DOHH2 (cell line): ENCODE data around the gene BCL11B.

Experiments used
- H3F3A ChIP-seq: fragments of 200-600 bp; sonication (generic), shearing (Covaris generic); 2 replicates; pipeline ENCODE4 v1.6.0; 2016; ENCODE audit warnings: antibody characterized with exemption, mild to moderate bottlenecking; ENCODE audit not compliant: control insufficient read depth, insufficient read depth
- H3K27ac ChIP-seq: fragments of 200-600 bp; sonication (generic); 2 replicates; pipeline ENCODE4 v1.5.1; 2014; ENCODE audit warnings: low read depth, mild to moderate bottlenecking, low read length, moderate library complexity
- H3K27me3 ChIP-seq: fragments of 200-600 bp; sonication (generic); 2 replicates; pipeline ENCODE4 v1.6.1; 2014; ENCODE audit warnings: mild to moderate bottlenecking, low read length, mixed read lengths; ENCODE audit not compliant: control insufficient read depth
- H3K36me3 ChIP-seq: fragments of 200-600 bp; sonication (generic); 2 replicates; pipeline ENCODE4 v1.6.1; 2014; ENCODE audit warnings: mild to moderate bottlenecking, low read length, moderate library complexity, mixed read lengths; ENCODE audit not compliant: control insufficient read depth
- H3K4me1 ChIP-seq: fragments of 200-600 bp; sonication (generic); 2 replicates; pipeline ENCODE4 v1.6.1; 2014; ENCODE audit warnings: mild to moderate bottlenecking, low read length, mixed read lengths; ENCODE audit not compliant: control insufficient read depth
- H3K4me2 ChIP-seq: fragments of 200-600 bp; sonication (generic); 2 replicates; pipeline ENCODE4 v1.6.0; 2014; ENCODE audit warnings: mild to moderate bottlenecking, low read length, moderate library complexity
- H3K4me3 ChIP-seq: fragments of 200-600 bp; sonication (generic); 2 replicates; pipeline ENCODE4 v1.5.1; 2014; ENCODE audit warnings: mild to moderate bottlenecking, low read length, mixed read lengths
- H3K79me2 ChIP-seq: fragments of 200-600 bp; sonication (generic); 2 replicates; pipeline ENCODE4 v1.6.1; 2014; ENCODE audit warnings: mild to moderate bottlenecking, low read length, mixed read lengths; ENCODE audit not compliant: control insufficient read depth
- H3K9me2 ChIP-seq: fragments of 200-600 bp; sonication (generic); replicated peaks from 2 replicates; pipeline ENCODE4 v1.6.1; 2014; ENCODE audit warnings: mild to moderate bottlenecking, low read length, mixed read lengths; ENCODE audit not compliant: control insufficient read depth
- H3K9me3 ChIP-seq: fragments of 200-600 bp; sonication (generic); 2 replicates; pipeline ENCODE4 v1.6.1; 2014; ENCODE audit warnings: antibody characterized with exemption, low read length, mixed read lengths; ENCODE audit not compliant: control insufficient read depth, insufficient read depth
- H4K20me1 ChIP-seq: fragments of 200-600 bp; sonication (generic); 2 replicates; pipeline ENCODE4 v1.6.0; 2014; ENCODE audit warnings: low read depth, mild to moderate bottlenecking, antibody characterized with exemption, low read length, moderate library complexity; ENCODE audit not compliant: control insufficient read depth, insufficient read depth
- EZH2phosphoT487 ChIP-seq: fragments of 200-600 bp; sonication (generic); IDR thresholded peaks from 2 replicates; pipeline ENCODE4 v1.6.1; 2017; ENCODE audit warnings: borderline replicate concordance, mild to moderate bottlenecking, antibody characterized with exemption, low read length, moderate library complexity, mixed read lengths
- TF ChIP-seq, protein P1 (sequence below): fragments of 200-600 bp; sonication (generic); IDR thresholded peaks from one replicate; pipeline ENCODE4 v1.5.1; 2014; ENCODE audit warnings: antibody characterized with exemption, mild to moderate bottlenecking, low read depth, low read length; ENCODE audit not compliant: poor library complexity, severe bottlenecking

Gene BCL11B

DNA sequence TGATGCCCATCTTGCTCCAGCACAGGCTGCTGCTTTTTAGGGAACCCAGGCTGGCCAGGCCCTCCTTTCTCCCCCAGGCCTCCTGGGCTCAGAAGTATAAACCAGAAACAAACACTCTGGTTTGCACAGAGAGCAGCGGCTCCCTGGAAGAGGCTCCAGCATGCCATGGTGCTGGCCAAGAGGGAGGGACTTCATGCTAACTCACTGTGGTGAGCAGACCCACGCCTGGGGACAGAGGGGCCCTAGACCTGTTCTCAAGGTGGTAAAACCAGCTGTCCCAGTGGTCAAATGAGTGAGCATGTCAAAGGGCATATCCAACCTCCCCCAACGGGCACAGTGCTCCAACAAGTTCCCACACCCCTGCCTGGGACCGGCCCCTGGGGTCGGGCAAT, 15.5 kb downstream of the BCL11B start:
- Histone ChIP-seq H3K9me2 (no peaks in the 10 kb centered on the region), H3K27me3 (no peaks in the 10 kb centered on the region), H3F3A (no peaks in the 10 kb centered on the region), H3K4me1 (no peaks in the 10 kb centered on the region), H4K20me1 (no peaks in the 10 kb centered on the region), H3K36me3 (no peaks in the 10 kb centered on the region), H3K4me3 (no peak overlapping the region), H3K27ac (no peak overlapping the region), H3K79me2 (no peaks in the 10 kb centered on the region), H3K4me2 (no peak overlapping the region), H3K9me3 (no peaks in the 10 kb centered on the region)
- TF ChIP-seq, protein P1, sequence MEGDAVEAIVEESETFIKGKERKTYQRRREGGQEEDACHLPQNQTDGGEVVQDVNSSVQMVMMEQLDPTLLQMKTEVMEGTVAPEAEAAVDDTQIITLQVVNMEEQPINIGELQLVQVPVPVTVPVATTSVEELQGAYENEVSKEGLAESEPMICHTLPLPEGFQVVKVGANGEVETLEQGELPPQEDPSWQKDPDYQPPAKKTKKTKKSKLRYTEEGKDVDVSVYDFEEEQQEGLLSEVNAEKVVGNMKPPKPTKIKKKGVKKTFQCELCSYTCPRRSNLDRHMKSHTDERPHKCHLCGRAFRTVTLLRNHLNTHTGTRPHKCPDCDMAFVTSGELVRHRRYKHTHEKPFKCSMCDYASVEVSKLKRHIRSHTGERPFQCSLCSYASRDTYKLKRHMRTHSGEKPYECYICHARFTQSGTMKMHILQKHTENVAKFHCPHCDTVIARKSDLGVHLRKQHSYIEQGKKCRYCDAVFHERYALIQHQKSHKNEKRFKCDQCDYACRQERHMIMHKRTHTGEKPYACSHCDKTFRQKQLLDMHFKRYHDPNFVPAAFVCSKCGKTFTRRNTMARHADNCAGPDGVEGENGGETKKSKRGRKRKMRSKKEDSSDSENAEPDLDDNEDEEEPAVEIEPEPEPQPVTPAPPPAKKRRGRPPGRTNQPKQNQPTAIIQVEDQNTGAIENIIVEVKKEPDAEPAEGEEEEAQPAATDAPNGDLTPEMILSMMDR, result no peak
- no peak for TF ChIP-seq EZH2phosphoT487

DNA sequence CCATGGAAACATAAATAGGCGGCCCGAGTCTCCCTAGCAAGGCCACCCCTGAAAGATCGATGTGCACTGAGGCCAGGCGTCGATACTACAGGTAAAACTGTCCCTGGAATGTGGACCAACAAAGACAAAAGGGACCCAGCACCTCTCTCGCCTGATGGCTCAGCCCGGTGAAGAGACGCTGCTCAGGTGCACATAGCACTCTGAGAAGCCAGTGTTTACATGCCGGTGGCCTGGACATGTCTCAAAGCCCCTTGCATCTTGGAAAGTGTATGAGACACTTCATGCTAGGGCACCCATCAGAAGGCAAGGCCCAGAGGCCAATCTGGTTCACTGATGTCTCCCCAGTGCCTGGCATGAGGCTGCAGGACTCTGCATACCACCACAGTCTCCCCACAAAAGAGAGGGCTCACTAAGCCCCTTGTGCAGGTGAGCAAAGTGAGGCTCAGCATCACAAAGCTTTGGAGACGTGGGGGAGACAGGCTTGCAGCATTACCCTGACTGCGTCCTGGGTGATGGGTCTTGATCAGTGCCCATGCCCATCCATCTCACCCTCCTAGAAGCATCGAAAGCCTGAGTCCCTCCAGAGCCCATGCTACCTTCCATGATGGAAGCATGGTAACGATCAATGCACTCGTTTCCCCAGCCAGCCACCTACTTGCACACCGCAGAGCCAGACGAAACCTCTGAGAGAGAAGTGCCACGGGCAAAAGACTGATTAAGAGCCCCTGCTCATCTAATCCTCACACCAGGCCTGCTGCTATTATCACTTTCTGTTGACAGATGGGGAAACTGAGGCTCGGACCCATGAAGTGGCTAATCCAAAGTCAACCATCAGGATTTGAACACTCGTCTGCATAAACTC, 16.1 kb downstream of the BCL11B start:
- Histone ChIP-seq H3K4me2 (no peak overlapping the region), H3K79me2 (no peaks in the 10 kb centered on the region), H4K20me1 (no peaks in the 10 kb centered on the region), H3K27me3 (no peaks in the 10 kb centered on the region), H3K9me3 (no peaks in the 10 kb centered on the region), H3K4me3 (no peak overlapping the region), H3K27ac (no peak overlapping the region), H3F3A (no peaks in the 10 kb centered on the region), H3K36me3 (no peaks in the 10 kb centered on the region), H3K9me2 (no peaks in the 10 kb centered on the region), H3K4me1 (no peaks in the 10 kb centered on the region)
- no peak for TF ChIP-seq EZH2phosphoT487
- TF ChIP-seq, protein P1, result no peak

DNA sequence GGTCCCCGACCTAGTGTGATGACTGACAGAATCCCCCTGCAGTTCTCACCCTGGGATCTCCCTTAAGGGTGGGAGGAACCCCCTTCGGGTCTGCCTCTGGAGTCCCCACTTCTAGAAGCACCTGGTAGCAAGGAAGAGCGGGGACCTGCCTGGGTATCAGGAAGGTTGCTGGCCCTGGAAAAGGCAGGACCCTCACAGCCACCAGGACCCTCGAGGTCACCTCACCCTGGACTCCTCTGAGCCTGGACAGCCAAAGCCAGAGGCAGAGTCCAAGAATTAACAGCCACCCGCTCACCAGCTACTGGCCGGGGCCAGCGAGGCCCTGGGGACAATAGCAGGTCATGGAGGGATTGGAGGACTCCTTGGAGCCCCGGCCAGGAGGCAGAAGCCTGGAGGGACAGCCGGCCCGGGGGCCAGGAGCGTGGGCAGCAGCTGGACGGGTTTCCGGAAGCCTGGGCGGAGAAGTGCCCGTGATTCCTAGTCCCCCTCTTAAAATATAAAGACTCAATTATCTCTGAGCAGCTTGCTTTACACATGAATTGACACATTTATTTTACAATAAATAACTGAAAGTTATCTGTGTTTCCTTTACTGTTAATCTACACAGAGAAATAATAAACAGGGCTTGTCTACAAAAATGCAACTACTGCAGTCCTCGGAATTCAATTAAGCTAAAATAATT, 17.5 kb downstream of the BCL11B start:
- no peaks in the 10 kb centered on the region for H3K9me3 ChIP-seq
- H3K4me2 ChIP-seq, result no peak overlapping the region
- no peaks in the 10 kb centered on the region for H3K9me2 ChIP-seq
- no peaks in the 10 kb centered on the region for H3K4me1 ChIP-seq
- no peaks in the 10 kb centered on the region for H3K27me3 ChIP-seq
- H3K79me2 ChIP-seq, result no peaks in the 10 kb centered on the region
- no peak overlapping the region for H3K27ac ChIP-seq
- H3K36me3 ChIP-seq, result no peaks in the 10 kb centered on the region
- no peaks in the 10 kb centered on the region for H4K20me1 ChIP-seq
- TF ChIP-seq, protein P1, result no peak
- no peak for TF ChIP-seq EZH2phosphoT487
- no peak overlapping the region for H3K4me3 ChIP-seq
- no peaks in the 10 kb centered on the region for H3F3A ChIP-seq
